Activated CD8-positive, alpha-beta memory T cell treated with anti-CD3 and anti-CD28 coated beads for 36 hours (primary cell): ENCODE data around the gene EFTUD2. TPM values are rescaled to one million over a fixed set of nuclear protein-coding genes. Genes with fewer than 3 reads are reported as not detected.

Experiments
- CTCF ChIA-PET: fragments of 350-600 bp; sonication (Branson Sonifier 250); formaldehyde crosslinking; loops from one replicate; lab custom pipeline; 2021; ENCODE audit warnings: antibody characterized with exemption; lab: Charles Lee
- POLR2A ChIA-PET: fragments of 350-600 bp; sonication (Branson Sonifier 250); formaldehyde crosslinking; loops from one replicate; lab custom pipeline; 2021; ENCODE audit warnings: antibody characterized with exemption; lab: Charles Lee
- total RNA-seq, 2 experiments: library from RNA; stranded (reverse); gene quantifications; one replicate each; pipeline ENCODE4 v1.2.3, GENCODE V29; 2021

EFTUD2 gene
- total RNA-seq, 2 experiments from 2014 or later = 239 to 242 TPM

DNA sequence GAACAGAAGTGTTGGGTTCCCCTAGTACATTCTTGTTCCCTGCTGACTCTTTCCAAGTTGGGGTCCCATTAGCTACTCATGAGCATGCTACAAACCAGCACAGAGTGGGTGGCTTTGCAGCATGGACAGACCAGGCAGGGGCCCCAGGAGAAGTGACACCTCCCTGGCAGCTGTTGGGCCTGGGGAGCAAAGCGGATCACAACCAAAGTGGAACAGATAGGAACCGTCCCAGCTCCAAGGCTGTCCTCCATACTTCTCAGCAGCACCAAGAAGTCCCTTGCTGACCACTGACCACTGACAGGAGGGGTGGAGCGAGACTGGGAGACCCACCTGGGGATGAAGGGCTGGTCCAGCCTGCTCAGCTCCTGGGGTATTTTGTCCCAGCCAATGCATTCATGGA is 28.5 kb upstream of the EFTUD2 start:
- CTCF ChIA-PET = interaction anchor here (0.7 kb wide), 1 partner anchor 11 kb away, joined by 4 read pairs; no protein-coding TSS in a partner anchor

GRCh38 chr17:44926821-44927525 is 27.7 kb upstream of the EFTUD2 start:
- POLR2A ChIA-PET = no interaction called here
- CTCF ChIA-PET = interaction anchor here (0.7 kb wide), 1 partner anchor 10 kb away, joined by 4 read pairs; no protein-coding TSS in a partner anchor

More for the DNA sequence above, 28.5 kb upstream of the EFTUD2 start:
- POLR2A ChIA-PET = no interaction called here

GRCh38 chr17:44925731-44926697 is 26.8 kb upstream of the EFTUD2 start:
- POLR2A ChIA-PET = interaction anchor here (0.6 kb wide), 1 partner anchor 70 kb away, joined by 3 read pairs; no protein-coding TSS in a partner anchor
- CTCF ChIA-PET = no interaction called here

DNA sequence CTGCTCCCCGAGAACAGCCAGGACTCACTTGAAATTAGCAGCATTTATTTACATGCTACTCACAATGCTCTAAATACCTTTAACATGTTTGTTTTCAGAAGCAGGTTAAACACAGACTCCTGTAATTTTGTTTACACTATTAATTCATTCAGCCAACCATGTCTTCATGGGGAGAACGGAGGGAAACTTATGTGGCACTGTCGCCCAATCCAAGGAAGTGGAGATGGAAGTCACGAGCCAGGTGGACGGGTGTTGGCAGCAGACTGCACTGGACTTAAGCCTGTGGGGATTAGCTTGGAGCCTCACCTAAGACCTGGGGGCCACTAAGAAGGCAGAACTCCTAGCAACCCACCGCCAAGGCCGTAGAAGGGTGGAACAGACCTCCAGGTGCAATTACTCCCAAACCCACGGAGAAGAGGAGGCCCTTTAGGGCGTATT is 24.9 kb upstream of the EFTUD2 start:
- ChIA-PET CTCF (interaction anchor here (7.8 kb wide), 1 partner anchor 97 kb away, joined by 70 read pairs; no protein-coding TSS in a partner anchor), POLR2A (no interaction called here)

DNA sequence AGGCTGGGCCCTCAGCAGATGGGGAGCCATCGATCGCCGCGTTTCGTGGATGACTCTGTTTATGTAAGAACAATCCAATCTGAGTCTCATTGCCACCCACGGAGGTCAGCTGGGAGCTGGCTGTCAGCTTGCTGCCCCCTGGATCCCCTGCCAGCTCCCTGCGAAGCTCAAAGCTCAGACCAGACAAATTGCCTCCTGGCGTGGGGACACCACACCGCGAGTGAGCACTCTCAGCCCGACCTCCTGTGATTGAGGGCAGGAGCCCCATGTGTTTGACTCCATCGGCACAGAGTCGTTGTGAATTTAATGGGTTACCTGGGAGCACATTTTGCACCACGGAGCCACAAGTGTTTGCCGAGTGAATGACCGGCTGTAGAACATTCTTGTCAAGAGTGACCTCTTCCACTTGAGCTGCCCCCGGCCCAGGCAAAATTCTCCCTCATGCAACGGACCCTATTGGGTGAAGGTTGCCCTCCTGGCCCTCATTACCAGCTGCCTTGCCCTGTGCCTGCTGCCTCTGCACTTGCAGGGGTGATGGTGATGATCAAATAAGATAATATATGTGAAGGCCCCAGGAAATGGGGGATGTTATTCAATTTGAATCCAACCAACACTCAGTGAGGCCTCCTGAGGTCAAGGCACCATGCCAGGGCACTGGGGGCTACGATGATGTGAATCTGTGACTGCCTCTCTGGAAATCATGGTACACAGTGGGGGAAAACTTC is 23.7 kb upstream of the EFTUD2 start:
- CTCF ChIA-PET = interaction anchor here (0.5 to 7.8 kb wide), 3 partner anchors 8 to 114 kb away, joined by 3 to 70 read pairs (median 3); no protein-coding TSS in a partner anchor
- POLR2A ChIA-PET = no interaction called here

DNA sequence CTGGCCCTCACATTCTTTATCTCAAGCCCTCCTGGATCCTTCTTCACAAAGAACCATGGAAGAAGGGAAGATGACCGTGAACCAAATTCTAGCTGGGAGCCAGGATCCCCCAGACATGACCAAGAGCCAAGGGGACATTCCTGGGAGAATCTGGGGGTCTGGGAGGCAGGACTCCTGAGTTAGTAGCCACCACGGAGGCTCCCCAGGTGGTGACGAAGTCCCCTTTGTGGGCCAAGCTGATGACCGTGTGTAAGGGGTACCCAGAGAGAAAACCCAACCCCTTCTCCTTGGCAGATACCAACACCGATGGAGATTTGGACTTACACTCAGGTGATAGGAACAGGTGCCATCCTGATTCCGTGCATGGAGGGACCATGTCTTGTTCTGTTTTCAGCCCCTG is 22.9 kb upstream of the EFTUD2 start:
- ChIA-PET CTCF (interaction anchor here (1.5 to 7.8 kb wide), 2 partner anchors 9 to 99 kb away, joined by 4 to 70 read pairs; no protein-coding TSS in a partner anchor), POLR2A (no interaction called here)

- CTCF ChIA-PET = interaction anchor here (0.7 to 7.8 kb wide), 10 partner anchors 8 to 211 kb away, joined by 3 to 70 read pairs (median 4); partner anchors contain the start of gene PLCD3
- POLR2A ChIA-PET = interaction anchor here (0.6 kb wide), 1 partner anchor 270 kb away, joined by 3 read pairs; no protein-coding TSS in a partner anchor
These were observed 22.1 kb upstream of the EFTUD2 start for GRCh38 chr17:44921122-44921882.

DNA sequence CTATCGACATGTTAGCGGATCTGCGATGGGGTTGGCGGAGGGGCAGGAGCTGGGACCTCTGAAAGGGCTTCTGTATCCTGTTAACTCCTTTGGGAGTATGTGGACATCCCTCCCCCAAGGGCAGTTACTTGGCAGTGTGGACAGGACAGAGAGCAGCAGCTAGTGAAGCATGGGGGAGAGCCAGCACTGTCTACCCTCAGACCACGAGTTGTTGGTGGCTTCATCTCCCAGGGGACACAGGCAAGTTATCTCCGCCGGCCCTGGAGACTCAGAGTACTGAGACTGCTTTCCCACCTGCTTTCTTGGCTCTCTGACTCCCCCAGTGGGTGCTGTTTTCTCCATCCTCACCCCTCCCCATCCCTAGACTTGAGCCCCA is 21.3 kb upstream of the EFTUD2 start:
- ChIA-PET POLR2A (interaction anchor here (1.1 to 1.3 kb wide), 2 partner anchors 52 to 101 kb away, joined by 3 to 5 read pairs; no protein-coding TSS in a partner anchor), CTCF (interaction anchor here (0.7 to 7.8 kb wide), 15 partner anchors 8 to 215 kb away, joined by 3 to 70 read pairs (median 3); partner anchors contain the start of genes ACBD4, KIF18B and PLCD3)

GRCh38 chr17:44919885-44920564 is 20.8 kb upstream of the EFTUD2 start:
- ChIA-PET CTCF (interaction anchor here (0.6 to 7.8 kb wide), 13 partner anchors 9 to 216 kb away, joined by 3 to 70 read pairs (median 3); partner anchors contain the start of genes ACBD4, KIF18B and PLCD3), POLR2A (interaction anchor here (1.1 to 1.3 kb wide), 2 partner anchors 52 to 101 kb away, joined by 3 to 5 read pairs; no protein-coding TSS in a partner anchor)

GRCh38 chr17:44919411-44919810 is 20.2 kb upstream of the EFTUD2 start:
- ChIA-PET CTCF (interaction anchor here (0.6 to 7.8 kb wide), 6 partner anchors 8 to 180 kb away, joined by 3 to 70 read pairs (median 4); partner anchors contain the start of gene KIF18B), POLR2A (interaction anchor here (1.3 kb wide), 1 partner anchor 102 kb away, joined by 5 read pairs; no protein-coding TSS in a partner anchor)

GRCh38 chr17:44918006-44918405 is 18.8 kb upstream of the EFTUD2 start:
- ChIA-PET POLR2A (no interaction called here), CTCF (interaction anchor here (0.6 to 7.8 kb wide), 3 partner anchors 38 to 648 kb away, joined by 3 to 70 read pairs (median 3); no protein-coding TSS in a partner anchor)

DNA sequence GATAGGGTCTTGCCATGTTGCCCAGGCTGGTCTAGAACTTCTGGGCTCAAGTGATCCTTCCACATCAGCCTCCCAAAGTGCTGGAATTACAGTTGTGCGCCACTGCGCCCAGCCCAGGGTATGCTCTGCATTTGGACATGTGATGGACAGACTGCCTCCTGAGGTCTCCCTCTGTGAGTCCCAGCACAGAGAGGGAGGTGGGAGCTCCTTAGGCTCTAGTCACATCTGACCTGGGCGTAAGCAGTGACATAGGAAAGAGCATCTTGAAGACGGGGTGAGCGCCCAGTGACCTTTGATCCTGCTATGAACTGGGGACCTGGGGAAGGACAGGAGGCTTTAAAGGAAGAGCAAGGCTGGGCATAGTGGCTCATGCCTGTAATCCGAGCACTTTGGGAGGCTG is 18.2 kb upstream of the EFTUD2 start:
- ChIA-PET POLR2A (no interaction called here), CTCF (interaction anchor here (7.8 kb wide), 1 partner anchor 103 kb away, joined by 70 read pairs; no protein-coding TSS in a partner anchor)

- POLR2A ChIA-PET = no interaction called here
- CTCF ChIA-PET = interaction anchor here (0.6 to 7.8 kb wide), 2 partner anchors 10 to 104 kb away, joined by 4 to 70 read pairs; no protein-coding TSS in a partner anchor
These were observed 17.6 kb upstream of the EFTUD2 start for GRCh38 chr17:44916781-44917241.

DNA sequence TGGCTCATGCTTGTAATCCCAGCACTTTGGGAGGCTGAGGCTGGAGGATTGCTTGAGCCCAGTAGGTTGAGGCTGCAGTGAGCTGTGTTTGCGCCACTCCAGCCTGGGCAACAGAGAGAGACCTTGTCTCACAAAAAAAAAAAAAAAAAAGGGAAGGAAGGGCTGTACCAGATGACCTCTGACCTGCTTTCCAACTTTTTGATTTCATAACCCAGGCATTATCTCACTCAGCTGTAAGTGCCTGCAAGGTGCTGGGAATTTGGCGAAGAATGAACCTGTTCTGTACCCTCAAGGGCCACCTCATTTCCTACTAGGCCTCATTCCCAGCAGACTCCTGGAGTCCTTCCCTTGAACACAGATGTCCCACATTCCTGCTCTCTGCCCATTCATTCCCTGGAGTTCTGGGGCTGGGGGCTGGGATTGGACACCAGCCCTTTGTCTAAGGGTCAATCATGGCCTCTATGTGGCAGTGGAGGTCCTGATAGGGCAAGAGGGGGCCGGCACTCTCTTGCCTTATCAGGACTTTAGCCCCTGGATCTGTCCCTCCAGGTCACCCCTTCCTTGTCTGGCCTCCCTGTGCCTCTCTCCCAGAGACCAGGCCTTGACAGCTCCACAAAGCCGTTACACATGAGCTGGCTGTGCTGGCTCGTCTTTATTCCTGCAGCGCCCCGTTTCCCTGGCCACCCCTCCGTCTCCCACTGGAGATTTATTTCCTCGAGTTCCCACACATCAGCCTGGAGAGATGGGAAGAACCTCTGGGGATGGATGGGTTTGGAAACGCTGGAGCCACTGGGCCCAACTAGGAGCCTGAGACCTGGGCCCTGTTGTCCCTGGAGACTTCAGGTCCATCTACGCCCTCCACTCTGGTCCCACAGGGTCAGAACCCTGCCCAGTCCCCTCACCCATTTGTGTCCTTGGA is 16.9 kb upstream of the EFTUD2 start:
- POLR2A ChIA-PET = no interaction called here
- CTCF ChIA-PET = interaction anchor here (0.6 to 1.4 kb wide), 4 partner anchors 11 to 219 kb away, joined by 3 to 4 read pairs (median 3); partner anchors contain the start of genes ACBD4 and C1QL1

DNA sequence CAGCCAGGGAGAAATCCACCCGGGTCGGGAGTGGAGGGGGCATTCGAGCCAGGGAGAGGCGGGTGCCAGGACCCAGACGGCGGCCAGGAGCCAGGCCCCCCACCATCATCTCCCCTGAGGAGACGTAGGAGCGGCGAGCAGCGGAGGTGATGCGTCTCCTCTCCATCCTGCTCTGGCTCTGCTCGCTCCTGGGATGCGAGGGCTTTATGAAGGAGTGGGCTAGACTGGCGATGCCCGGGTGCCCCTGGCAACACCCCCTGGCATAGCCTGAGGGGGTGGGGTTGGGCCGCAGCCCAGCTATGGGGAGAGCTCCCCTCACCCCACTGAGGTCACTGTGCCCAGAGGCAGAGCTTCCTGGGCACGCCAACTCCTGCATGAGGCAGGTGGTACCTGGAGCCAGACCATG is 16.1 kb upstream of the EFTUD2 start, which contains the start of gene GFAP:
Gene GFAP, minus strand, starts transcription at position 180 of the 406 bp plus-strand sequence. Its CDS starts 14 bp downstream, at position 166.
- ChIA-PET CTCF (interaction anchor here (0.6 to 1.5 kb wide), 4 partner anchors 48 to 220 kb away, joined by 3 to 4 read pairs (median 3); partner anchors contain the start of gene ACBD4), POLR2A (no interaction called here)
